Liver (tissue), 9 donors: ENCODE measurements around the gene ADGRB2. TPM values are rescaled to one million over a fixed set of nuclear protein-coding genes. Genes with fewer than 3 reads are reported as not detected.

Experiments used
- DNase-seq: peaks from one replicate; pipeline ENCODE4 v3.0.0-alpha.2; 2017; ENCODE audit warnings: low spot score
- H3K27ac ChIP-seq, 2 donors: one replicate each; pipeline ENCODE4 v1.7.0; 2013; ENCODE audit warnings: inconsistent platforms in 2 of 2, low read length in 2 of 2, control low read depth in 1 of 2, low read depth in 1 of 2, mild to moderate bottlenecking in 1 of 2
- H3K27me3 ChIP-seq, 4 donors: one replicate each; pipeline versions ENCODE4 v1.6.1 to v1.7.0; 2013; ENCODE audit warnings: low read length in 3 of 4, inconsistent platforms in 1 of 4, mild to moderate bottlenecking in 1 of 4, moderate library complexity in 1 of 4; ENCODE audit not compliant: control insufficient read depth in 4 of 4, insufficient read depth in 4 of 4
- H3K36me3 ChIP-seq, 4 donors: one replicate each; pipeline versions ENCODE4 v1.6.1 to v1.7.0; 2013; ENCODE audit warnings: low read length in 3 of 4, mild to moderate bottlenecking in 3 of 4, low read depth in 1 of 4, moderate library complexity in 1 of 4; ENCODE audit not compliant: control insufficient read depth in 4 of 4, insufficient read depth in 3 of 4
- H3K4me1 ChIP-seq, 4 donors: one replicate each; pipeline versions ENCODE4 v1.6.1 to v1.7.0; 2013; ENCODE audit warnings: low read length in 3 of 4, mild to moderate bottlenecking in 3 of 4, moderate library complexity in 1 of 4; ENCODE audit not compliant: control insufficient read depth in 4 of 4, insufficient read depth in 4 of 4
- H3K4me3 ChIP-seq, 3 donors: one replicate each; pipeline versions ENCODE4 v1.6.1 to v1.7.0; 2013; ENCODE audit warnings: low read length in 3 of 3, control low read depth in 1 of 3, low read depth in 1 of 3, mild to moderate bottlenecking in 1 of 3
- H3K9ac ChIP-seq, 2 donors: one replicate each; pipeline ENCODE4 v1.7.0; 2013; ENCODE audit warnings: low read length in 2 of 2, mild to moderate bottlenecking in 2 of 2, moderate library complexity in 2 of 2, control low read depth in 1 of 2, low read depth in 1 of 2
- H3K9me3 ChIP-seq, 4 donors: one replicate each; pipeline versions ENCODE4 v1.6.1 to v1.7.0; 2013; ENCODE audit warnings: low read length in 3 of 4; ENCODE audit not compliant: control insufficient read depth in 4 of 4
- EGR1 ChIP-seq, 2 donors: IDR thresholded peaks; 2 replicates each; pipeline ENCODE4 v1.6.1; 2016 to 2018; ENCODE audit warnings: antibody characterized with exemption in 2 of 2, low read depth in 2 of 2
- FOXA2 ChIP-seq: IDR thresholded peaks from 2 replicates; pipeline ENCODE4 v1.6.1; 2016; ENCODE audit warnings: antibody characterized with exemption
- GABPA ChIP-seq, 2 donors: IDR thresholded peaks in 1 of 2; conservative IDR thresholded peaks in 1 of 2; 2 replicates each; pipeline ENCODE4 v1.6.1; 2016; ENCODE audit warnings: antibody characterized with exemption in 2 of 2, mild to moderate bottlenecking in 1 of 2, moderate library complexity in 1 of 2
- HNF4A ChIP-seq, 2 donors: conservative IDR thresholded peaks; 2 replicates each; pipeline ENCODE4 v1.6.1; 2016; ENCODE audit warnings: antibody characterized with exemption in 2 of 2, mild to moderate bottlenecking in 2 of 2
- HNF4G ChIP-seq: IDR thresholded peaks from 2 replicates; pipeline ENCODE4 v1.6.1; 2016; ENCODE audit warnings: antibody characterized with exemption
- JUND ChIP-seq, 2 donors: IDR thresholded peaks; 2 replicates each; pipeline ENCODE4 v1.6.1; 2016; ENCODE audit warnings: antibody characterized with exemption in 2 of 2
- NR2F2 ChIP-seq: IDR thresholded peaks from 2 replicates; pipeline ENCODE4 v1.6.1; 2016; ENCODE audit warnings: antibody characterized with exemption
- RAD21 ChIP-seq, 2 donors: IDR thresholded peaks; 2 replicates each; pipeline ENCODE4 v1.6.1; 2016; ENCODE audit warnings: antibody characterized with exemption in 2 of 2, mild to moderate bottlenecking in 2 of 2
- RXRA ChIP-seq, 2 donors: IDR thresholded peaks; 2 replicates each; pipeline ENCODE4 v1.6.1; 2017 to 2018; ENCODE audit warnings: antibody characterized with exemption in 2 of 2, mild to moderate bottlenecking in 1 of 2
- SP1 ChIP-seq: IDR thresholded peaks from 2 replicates; pipeline ENCODE4 v1.6.1; 2018; ENCODE audit warnings: antibody characterized with exemption, mild to moderate bottlenecking
- TAF1 ChIP-seq: conservative IDR thresholded peaks from 2 replicates; pipeline ENCODE4 v1.6.1; 2016; ENCODE audit warnings: antibody characterized with exemption, mild to moderate bottlenecking
- YY1 ChIP-seq: IDR thresholded peaks from 2 replicates; pipeline ENCODE4 v1.6.1; 2016; ENCODE audit warnings: antibody characterized with exemption, mild to moderate bottlenecking
- WGBS: extraction: QIAGEN DNeasy Blood & Tissue Kit; methylation state at CpG from one replicate; pipeline ENCODE4 v1.1.7; 2013; 5-methylcytosine and 5-hydroxymethylcytosine counted together
- polyA plus RNA-seq, 2 donors: library from polyadenylated mRNA; stranded (reverse) in 1 of 2; unstranded in 1 of 2; fragments of 200-250 nt in 1 of 2; fragments of >200 nt in 1 of 2; fragmentation: Nextera tagmentation in 1 of 2; extraction: Ambion mirVana in 1 of 2; gene quantifications; one replicate each; pipeline versions ENCODE4 v1.2.1 to v1.2.3, GENCODE V29; 2013 to 2015
- total RNA-seq, 2 donors: library from RNA; depleted of rRNA; stranded (reverse); fragments of >200 nt; gene quantifications; one replicate each; pipeline ENCODE4 v1.2.3, GENCODE V29; 2014
- TF ChIP-seq, protein P1 (sequence below): fragments of 150-350 bp; IDR thresholded peaks from 2 replicates; pipeline ENCODE4 v1.5.1; 2017; ENCODE audit warnings: improper control_type of control experiment, low read depth, low read length; ENCODE audit not compliant: missing input control
- TF ChIP-seq, protein P2 (sequence below): IDR thresholded peaks from 2 replicates; pipeline ENCODE4 v1.6.1; 2016; ENCODE audit warnings: antibody characterized with exemption
- donor health status: healthy.
- donor health status: healthy.
- donor health status: healthy.
- donor health status: healthy.
- donor health status: healthy.

The ADGRB2 gene
- total and polyA plus RNA-seq, 4 donors: under 0.01 to 0.05 (median 0.05) TPM; not detected in 1

DNA sequence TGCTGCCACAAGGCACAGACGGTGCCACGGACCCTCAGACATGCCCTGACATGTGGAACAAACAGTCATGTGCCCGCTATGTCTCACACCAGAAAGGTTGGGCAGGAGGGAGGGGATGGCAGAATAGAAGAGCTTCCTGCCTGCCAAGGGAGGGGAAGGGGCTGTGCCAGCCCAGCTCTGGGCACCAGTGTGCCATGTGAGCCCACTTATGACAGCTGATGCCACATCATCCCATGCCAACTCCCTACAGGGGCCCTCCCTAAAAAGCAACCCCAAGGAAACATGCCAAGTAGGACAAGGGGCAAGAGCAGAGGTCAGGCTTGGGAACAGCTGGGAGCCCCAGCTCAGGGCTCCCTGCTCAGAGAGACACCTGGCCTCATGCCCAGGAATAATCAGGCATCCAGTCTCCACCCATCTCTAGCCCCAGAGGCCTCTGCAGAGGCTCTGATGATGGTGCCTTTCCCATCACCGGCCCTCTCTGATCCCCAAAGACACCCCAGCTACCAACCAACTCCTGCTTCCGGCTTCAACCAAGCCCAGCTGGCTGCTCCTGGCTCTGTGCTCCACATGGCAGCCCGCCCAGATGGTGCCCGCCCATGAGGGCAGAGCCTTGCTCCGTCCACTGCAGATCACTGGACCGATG is 10.3 kb downstream of the ADGRB2 start:
- Histone ChIP-seq H3K9ac (no peak overlapping the region), H3K27ac (no peak overlapping the region)
- DNase-seq: peak; percentile 44

DNA sequence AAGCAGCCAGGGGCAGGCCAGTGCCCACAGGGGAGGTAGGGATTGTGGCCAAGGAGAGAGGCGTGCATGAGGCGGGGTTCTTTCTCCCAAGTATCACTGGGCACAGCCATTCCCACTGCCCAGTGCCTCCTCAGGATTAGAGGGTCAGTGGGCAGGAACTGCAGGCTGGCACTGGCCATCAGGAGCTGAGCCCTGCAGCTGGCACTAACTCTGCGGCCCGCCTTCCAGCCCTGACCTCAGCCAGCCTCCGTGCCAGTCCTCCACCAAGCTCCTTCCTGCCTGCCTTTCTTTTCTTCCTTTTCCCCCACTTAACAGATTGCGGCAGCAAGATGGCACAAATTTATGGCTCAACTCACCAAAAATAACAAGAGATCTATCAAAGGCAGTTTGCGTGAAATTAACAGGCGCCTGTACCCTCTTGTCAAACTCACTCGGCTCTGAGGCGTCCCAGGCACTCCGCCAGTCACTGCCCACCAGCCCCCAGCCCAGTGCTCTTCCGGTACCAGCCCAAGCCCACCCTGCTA is 11.1 kb downstream of the ADGRB2 start:
- WGBS: 85% methylated on average over 12 of the region's 12 CpGs

More for the DNA sequence above, 10.3 kb downstream of the ADGRB2 start:
- no peaks in the 10 kb centered on the region for H3K27me3 ChIP-seq
- H3K4me3 ChIP-seq: no peak overlapping the region
- no peaks in the 10 kb centered on the region for H3K36me3 ChIP-seq
- TF ChIP-seq SP1 (peak; percentile 79), RAD21 (IDR thresholded peaks at IDR 0.05) (no peak), JUND (IDR thresholded peaks at IDR 0.05) (no peak), NR2F2 (peak; percentile 57), RXRA (IDR thresholded peaks at IDR 0.05) (peak; percentile 87 to 90), HNF4A (conservative IDR thresholded peaks at IDR 0.05) (peak; percentile 66 to 67), FOXA2 (no peak)
- TF ChIP-seq, protein P1, sequence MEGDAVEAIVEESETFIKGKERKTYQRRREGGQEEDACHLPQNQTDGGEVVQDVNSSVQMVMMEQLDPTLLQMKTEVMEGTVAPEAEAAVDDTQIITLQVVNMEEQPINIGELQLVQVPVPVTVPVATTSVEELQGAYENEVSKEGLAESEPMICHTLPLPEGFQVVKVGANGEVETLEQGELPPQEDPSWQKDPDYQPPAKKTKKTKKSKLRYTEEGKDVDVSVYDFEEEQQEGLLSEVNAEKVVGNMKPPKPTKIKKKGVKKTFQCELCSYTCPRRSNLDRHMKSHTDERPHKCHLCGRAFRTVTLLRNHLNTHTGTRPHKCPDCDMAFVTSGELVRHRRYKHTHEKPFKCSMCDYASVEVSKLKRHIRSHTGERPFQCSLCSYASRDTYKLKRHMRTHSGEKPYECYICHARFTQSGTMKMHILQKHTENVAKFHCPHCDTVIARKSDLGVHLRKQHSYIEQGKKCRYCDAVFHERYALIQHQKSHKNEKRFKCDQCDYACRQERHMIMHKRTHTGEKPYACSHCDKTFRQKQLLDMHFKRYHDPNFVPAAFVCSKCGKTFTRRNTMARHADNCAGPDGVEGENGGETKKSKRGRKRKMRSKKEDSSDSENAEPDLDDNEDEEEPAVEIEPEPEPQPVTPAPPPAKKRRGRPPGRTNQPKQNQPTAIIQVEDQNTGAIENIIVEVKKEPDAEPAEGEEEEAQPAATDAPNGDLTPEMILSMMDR: no peak
- H3K9me3 ChIP-seq: no peaks in the 10 kb centered on the region
- WGBS: 56% methylated on average over 9 of the region's 9 CpGs
- H3K4me1 ChIP-seq: peaks cover 5 to 18% (median 9%) of the 10 kb centered on the region in 4 donors

DNA sequence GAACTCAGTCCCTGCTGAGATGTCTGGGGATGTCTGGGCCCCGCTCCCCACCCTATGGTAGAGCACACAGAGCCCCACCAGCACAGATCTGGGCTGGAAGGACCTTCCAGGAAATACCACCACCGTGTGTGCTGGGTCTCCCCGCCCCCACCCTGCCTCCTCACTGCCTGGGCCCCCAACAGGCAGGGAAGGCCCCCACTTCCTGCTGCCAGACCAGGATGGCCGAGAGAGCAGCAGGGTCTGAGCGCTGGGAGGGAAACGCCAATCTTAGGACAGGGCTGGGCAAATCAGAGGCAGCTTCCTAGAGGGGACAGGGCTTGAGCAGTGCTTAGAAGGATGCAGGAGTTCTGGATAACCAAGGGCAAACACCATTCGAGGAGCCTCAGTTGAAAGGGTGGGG is 11.9 kb downstream of the ADGRB2 start:
- no peak overlapping the region for H3K27ac ChIP-seq
- no peaks in the 10 kb centered on the region for H3K27me3 ChIP-seq
- no peak for TF ChIP-seq RAD21 (IDR thresholded peaks at IDR 0.05)
- no peak for TF ChIP-seq GABPA (IDR thresholded peaks at IDR 0.05 in 1 of 2, conservative IDR thresholded peaks at IDR 0.05 in 1 of 2)
- no peak for TF ChIP-seq FOXA2
- no peak for TF ChIP-seq RXRA (IDR thresholded peaks at IDR 0.05)
- no peak for TF ChIP-seq YY1
- H3K4me3 ChIP-seq: no peak overlapping the region
- no peak for DNase-seq
- no peaks in the 10 kb centered on the region for H3K9me3 ChIP-seq
- H3K4me1 ChIP-seq: peaks cover 5 to 18% (median 9%) of the 10 kb centered on the region in 4 donors
- 69% methylated on average over 7 of the region's 7 CpGs for WGBS
- H3K9ac ChIP-seq: no peak overlapping the region
- H3K36me3 ChIP-seq: no peaks in the 10 kb centered on the region

More for the DNA sequence above, 11.1 kb downstream of the ADGRB2 start:
- Histone ChIP-seq H3K27me3 (no peaks in the 10 kb centered on the region), H3K27ac (no peak overlapping the region), H3K4me3 (no peak overlapping the region), H3K4me1 (peaks cover 5 to 18% (median 9%) of the 10 kb centered on the region in 4 donors), H3K9me3 (no peaks in the 10 kb centered on the region), H3K36me3 (no peaks in the 10 kb centered on the region), H3K9ac (no peak overlapping the region)
- DNase-seq: no peak
- TF ChIP-seq JUND (IDR thresholded peaks at IDR 0.05) (no peak), HNF4G (no peak), NR2F2 (no peak), TAF1 (no peak), FOXA2 (no peak), GABPA (IDR thresholded peaks at IDR 0.05 in 1 of 2, conservative IDR thresholded peaks at IDR 0.05 in 1 of 2) (no peak), YY1 (no peak), HNF4A (conservative IDR thresholded peaks at IDR 0.05) (no peak), EGR1 (IDR thresholded peaks at IDR 0.05; ENCODE audit: low read depth in 2 of 2) (no peak)
- TF ChIP-seq, protein P2, sequence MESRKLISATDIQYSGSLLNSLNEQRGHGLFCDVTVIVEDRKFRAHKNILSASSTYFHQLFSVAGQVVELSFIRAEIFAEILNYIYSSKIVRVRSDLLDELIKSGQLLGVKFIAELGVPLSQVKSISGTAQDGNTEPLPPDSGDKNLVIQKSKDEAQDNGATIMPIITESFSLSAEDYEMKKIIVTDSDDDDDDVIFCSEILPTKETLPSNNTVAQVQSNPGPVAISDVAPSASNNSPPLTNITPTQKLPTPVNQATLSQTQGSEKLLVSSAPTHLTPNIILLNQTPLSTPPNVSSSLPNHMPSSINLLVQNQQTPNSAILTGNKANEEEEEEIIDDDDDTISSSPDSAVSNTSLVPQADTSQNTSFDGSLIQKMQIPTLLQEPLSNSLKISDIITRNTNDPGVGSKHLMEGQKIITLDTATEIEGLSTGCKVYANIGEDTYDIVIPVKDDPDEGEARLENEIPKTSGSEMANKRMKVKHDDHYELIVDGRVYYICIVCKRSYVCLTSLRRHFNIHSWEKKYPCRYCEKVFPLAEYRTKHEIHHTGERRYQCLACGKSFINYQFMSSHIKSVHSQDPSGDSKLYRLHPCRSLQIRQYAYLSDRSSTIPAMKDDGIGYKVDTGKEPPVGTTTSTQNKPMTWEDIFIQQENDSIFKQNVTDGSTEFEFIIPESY: no peak
